ENCODE results near the gene BCAS1.

Gene BCAS1

GRCh38 chr20:54094268-54094580 is 23.8 kb upstream of the BCAS1 start:
- no peaks in the 10 kb centered on the region for H3K79me2 ChIP-seq (ENCODE audit: insufficient read depth, low read length)
- no peaks in the 10 kb centered on the region for H3K4me1 ChIP-seq (ENCODE audit: insufficient read depth, low read length)
- no peak overlapping the region for H3K9ac ChIP-seq (ENCODE audit: low read depth, low read length)
- ATAC-seq (ENCODE audit: insufficient read depth, low read depth) = no peak
- no peaks in the 10 kb centered on the region for H4K20me1 ChIP-seq (ENCODE audit: insufficient read depth, low read length)
- H3K4me3 ChIP-seq (ENCODE audit: low read depth in 1 of 2, low read length in 2 of 2) = no peak overlapping the region
- no peak overlapping the region for H3K4me2 ChIP-seq (ENCODE audit: insufficient read depth, low read length)
- no peak overlapping the region for H3K27ac ChIP-seq (ENCODE audit: low read length)
- TF ChIP-seq EZH2 (IDR thresholded peaks at IDR 0.05; ENCODE audit: borderline replicate concordance, low read depth, low read length, severe bottlenecking) (no peak), CTCF (IDR thresholded peaks at IDR 0.05; ENCODE audit: borderline replicate concordance, extremely low read depth, low read length, poor library complexity, severe bottlenecking) (no peak)
- no peak overlapping the region for H2AFZ ChIP-seq (ENCODE audit: low read depth, low read length)
- H3K36me3 ChIP-seq (ENCODE audit: insufficient read depth, low read length) = no peaks in the 10 kb centered on the region
- no peak for DNase-seq
- peaks cover 21% of the 10 kb centered on the region for H3K27me3 ChIP-seq (ENCODE audit: insufficient read depth, low read length, poor library complexity)
- H3K9me3 ChIP-seq (ENCODE audit: insufficient read depth, low read length, severe bottlenecking) = no peaks in the 10 kb centered on the region

GRCh38 chr20:54093423-54094267 is 23.3 kb upstream of the BCAS1 start:
- no peak for TF ChIP-seq CTCF (IDR thresholded peaks at IDR 0.05; ENCODE audit: borderline replicate concordance, extremely low read depth, low read length, poor library complexity, severe bottlenecking)
- no peak for TF ChIP-seq EZH2 (IDR thresholded peaks at IDR 0.05; ENCODE audit: borderline replicate concordance, low read depth, low read length, severe bottlenecking)
- Histone ChIP-seq H3K36me3 (ENCODE audit: insufficient read depth, low read length) (no peaks in the 10 kb centered on the region), H4K20me1 (ENCODE audit: insufficient read depth, low read length) (no peaks in the 10 kb centered on the region), H3K9me3 (ENCODE audit: insufficient read depth, low read length, severe bottlenecking) (no peaks in the 10 kb centered on the region), H2AFZ (ENCODE audit: low read depth, low read length) (no peak overlapping the region), H3K4me1 (ENCODE audit: insufficient read depth, low read length) (no peaks in the 10 kb centered on the region), H3K9ac (ENCODE audit: low read depth, low read length) (no peak overlapping the region), H3K27ac (ENCODE audit: low read length) (no peak overlapping the region), H3K79me2 (ENCODE audit: insufficient read depth, low read length) (no peaks in the 10 kb centered on the region), H3K4me2 (ENCODE audit: insufficient read depth, low read length) (no peak overlapping the region), H3K27me3 (ENCODE audit: insufficient read depth, low read length, poor library complexity) (peaks cover 16% of the 10 kb centered on the region), H3K4me3 (ENCODE audit: low read depth in 1 of 2, low read length in 2 of 2) (no peak overlapping the region)
- no peak for DNase-seq
- no peak for ATAC-seq (ENCODE audit: insufficient read depth, low read depth)

- Histone ChIP-seq H4K20me1 (ENCODE audit: insufficient read depth, low read length) (no peaks in the 10 kb centered on the region), H2AFZ (ENCODE audit: low read depth, low read length) (no peak overlapping the region), H3K4me3 (ENCODE audit: low read depth in 1 of 2, low read length in 2 of 2) (no peak overlapping the region), H3K9ac (ENCODE audit: low read depth, low read length) (no peak overlapping the region), H3K27ac (ENCODE audit: low read length) (no peak overlapping the region), H3K4me2 (ENCODE audit: insufficient read depth, low read length) (no peak overlapping the region), H3K9me3 (ENCODE audit: insufficient read depth, low read length, severe bottlenecking) (no peaks in the 10 kb centered on the region), H3K4me1 (ENCODE audit: insufficient read depth, low read length) (no peaks in the 10 kb centered on the region), H3K79me2 (ENCODE audit: insufficient read depth, low read length) (no peaks in the 10 kb centered on the region), H3K27me3 (ENCODE audit: insufficient read depth, low read length, poor library complexity) (peaks cover 5% of the 10 kb centered on the region), H3K36me3 (ENCODE audit: insufficient read depth, low read length) (no peaks in the 10 kb centered on the region)
- ATAC-seq (ENCODE audit: insufficient read depth, low read depth) (no peak), DNase-seq (no peak)
- TF ChIP-seq CTCF (IDR thresholded peaks at IDR 0.05; ENCODE audit: borderline replicate concordance, extremely low read depth, low read length, poor library complexity, severe bottlenecking) = no peak
- TF ChIP-seq EZH2 (IDR thresholded peaks at IDR 0.05; ENCODE audit: borderline replicate concordance, low read depth, low read length, severe bottlenecking) = no peak
Measured at GRCh38 chr20:54092021-54092420, 21.6 kb upstream of the BCAS1 start.

Data from DND-41 (cell line).